ENCODE measurements around the gene PTK6.
"Not testable (repeated sequence)": the region's sequence is repeated elsewhere in the genome, so short reads cannot be mapped to it uniquely, and the experiment has no call there.

The PTK6 gene

DNA sequence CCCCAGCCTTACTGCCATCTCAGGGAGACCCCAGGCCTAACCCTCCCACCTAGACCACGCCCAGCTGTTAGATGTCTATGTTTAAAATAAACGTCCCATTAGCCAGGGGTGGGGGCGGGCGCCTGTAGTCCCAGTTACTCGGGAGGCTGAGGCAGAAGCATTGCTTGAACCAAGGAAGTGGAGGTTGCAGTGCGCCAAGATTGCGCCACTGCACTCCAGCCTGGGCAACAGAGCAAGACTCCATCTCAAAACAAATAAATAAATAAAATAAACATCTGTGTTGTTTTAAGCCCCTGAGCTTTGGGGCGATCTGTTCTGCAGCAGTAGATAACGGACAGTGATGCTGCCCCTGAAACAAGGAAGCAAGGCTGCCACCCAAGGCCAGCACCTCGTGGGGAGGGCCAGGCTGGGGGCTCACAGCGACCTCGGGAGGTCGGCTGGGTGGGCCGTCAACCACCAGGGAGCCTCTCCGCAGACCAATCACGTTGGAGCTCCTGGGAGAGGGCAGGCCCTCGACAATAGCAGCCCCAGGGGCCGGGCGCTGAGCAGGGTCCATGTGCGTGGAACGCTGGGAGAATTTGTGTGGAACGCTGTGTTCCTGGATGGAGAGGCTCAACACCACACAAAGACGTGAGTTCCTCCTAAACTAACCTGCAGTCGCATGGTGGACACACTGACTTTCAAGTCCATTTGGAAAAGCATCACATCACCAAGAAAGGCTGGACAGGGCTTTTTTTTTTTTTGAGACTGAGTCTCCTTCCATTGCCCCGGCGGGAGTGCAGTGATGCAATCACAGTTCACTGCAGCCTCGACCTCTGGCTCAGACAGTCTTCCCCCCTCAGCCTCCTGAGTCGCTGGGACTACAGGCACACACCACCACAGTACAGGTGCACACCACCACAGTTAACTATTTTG is 37.9 kb upstream of the PTK6 start:
- Histone ChIP-seq H3K9me3 (ENCODE audit: control insufficient read depth, insufficient read depth, low read length) (no peaks in the 10 kb centered on the region), H3K27ac (ENCODE audit: low read length) (no peak overlapping the region), H3K4me3 (ENCODE audit: low read length) (no peak overlapping the region), H3K4me1 (ENCODE audit: control insufficient read depth, insufficient read depth, low read length) (peaks cover 2% of the 10 kb centered on the region; the same call in 1 of the 2 replicates), H3K27me3 (ENCODE audit: control insufficient read depth, insufficient read depth, low read length) (no peaks in the 10 kb centered on the region), H3K36me3 (ENCODE audit: control insufficient read depth, insufficient read depth, low read length) (0 out of 2 replicates have a peak, but pooled peaks cover 4% of the 10 kb centered on the region)
- no peak for DNase-seq (ENCODE audit: low read depth, low spot score)
- WGBS (ENCODE audit: insufficient coverage, insufficient read length), result no CpG with 5 or more reads among the region's 28 CpGs

DNA sequence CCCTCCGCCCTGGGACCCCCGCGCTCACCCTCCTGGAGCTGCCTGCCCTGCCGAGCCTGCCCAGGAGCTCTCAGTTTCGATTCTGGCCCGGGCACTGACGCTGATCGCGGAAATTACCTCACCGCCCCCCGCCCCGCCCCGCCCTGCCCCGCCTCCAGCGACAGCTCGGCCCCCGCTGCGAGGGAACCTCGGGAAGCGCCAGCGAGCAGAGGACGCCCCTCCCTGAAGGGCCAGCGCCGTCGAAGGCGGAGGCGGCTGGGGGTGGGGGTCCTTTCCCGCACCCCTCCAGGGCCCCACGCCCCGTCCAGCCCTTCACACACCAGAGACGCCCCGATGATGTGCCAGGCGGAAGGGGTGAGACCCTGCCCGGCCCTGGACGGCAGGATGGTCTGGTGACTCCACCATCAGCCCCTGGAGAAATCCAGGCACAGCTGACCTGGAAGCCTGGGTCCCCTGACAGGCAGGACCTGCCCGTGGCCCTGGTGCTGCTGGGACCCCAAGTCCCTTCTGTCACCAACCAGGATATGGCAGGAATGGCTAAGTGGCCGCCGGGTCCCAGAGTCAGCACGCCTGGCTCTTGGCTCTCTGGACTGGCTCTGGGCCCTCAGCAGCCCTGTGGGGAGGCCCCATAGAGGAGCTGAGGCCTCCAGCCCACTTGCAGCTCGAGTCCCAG is 37.1 kb upstream of the PTK6 start, which contains the start of gene HELZ2:
Gene HELZ2, minus strand, starts transcription at position 84 of the 673 bp plus-strand sequence. CDS start 1,854 bp downstream, outside the sequence.
- Histone ChIP-seq H3K9me3 (ENCODE audit: control insufficient read depth, insufficient read depth, low read length) (no peaks in the 10 kb centered on the region), H3K36me3 (ENCODE audit: control insufficient read depth, insufficient read depth, low read length) (0 out of 2 replicates have a peak, but pooled peaks cover 4% of the 10 kb centered on the region), H3K27ac (ENCODE audit: low read length) (no peak within 1 kb of the TSS), H3K4me3 (ENCODE audit: low read length) (peak within 1 kb of the TSS; percentile 66; the same call in 1 of the 2 replicates), H3K4me1 (ENCODE audit: control insufficient read depth, insufficient read depth, low read length) (peaks cover 2% of the 10 kb centered on the region; the same call in 1 of the 2 replicates), H3K27me3 (ENCODE audit: control insufficient read depth, insufficient read depth, low read length) (no peaks in the 10 kb centered on the region)
- no peak for DNase-seq (ENCODE audit: low read depth, low spot score)
- WGBS (ENCODE audit: insufficient coverage, insufficient read length), result no CpG with 5 or more reads among the region's 40 CpGs

DNA sequence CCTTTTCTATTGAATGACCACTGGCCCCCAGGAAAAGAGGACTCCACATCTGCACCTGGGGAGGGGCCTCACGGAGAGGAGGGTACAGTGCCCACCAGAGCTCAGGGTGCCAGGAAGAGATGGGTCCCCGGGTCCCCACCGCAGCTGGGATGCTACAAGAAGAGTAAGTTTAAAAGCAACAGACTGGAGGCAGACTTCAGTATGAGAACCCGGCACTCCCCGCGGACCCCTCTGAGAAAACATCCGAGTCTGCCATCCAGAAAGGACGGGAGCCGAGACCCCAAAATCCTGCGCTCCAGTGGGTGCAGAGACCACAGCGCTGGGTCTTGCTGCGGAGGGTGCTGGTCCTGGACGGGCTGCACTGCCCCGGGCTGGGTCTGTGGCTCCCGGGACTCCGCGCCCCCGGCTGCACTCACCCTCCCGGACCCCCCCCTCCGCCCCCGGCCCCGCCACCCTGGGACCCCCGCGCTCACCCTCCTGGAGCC is 36.5 kb upstream of the PTK6 start:
- Histone ChIP-seq H3K4me1 (ENCODE audit: control insufficient read depth, insufficient read depth, low read length) (peaks cover 2% of the 10 kb centered on the region; the same call in 1 of the 2 replicates), H3K9me3 (ENCODE audit: control insufficient read depth, insufficient read depth, low read length) (no peaks in the 10 kb centered on the region), H3K36me3 (ENCODE audit: control insufficient read depth, insufficient read depth, low read length) (0 out of 2 replicates have a peak, but pooled peaks cover 4% of the 10 kb centered on the region), H3K27me3 (ENCODE audit: control insufficient read depth, insufficient read depth, low read length) (no peaks in the 10 kb centered on the region), H3K4me3 (ENCODE audit: low read length) (peak overlapping the region; percentile 66; the same call in 1 of the 2 replicates), H3K27ac (ENCODE audit: low read length) (no peak overlapping the region)
- no CpG with 5 or more reads among the region's 24 CpGs for WGBS (ENCODE audit: insufficient coverage, insufficient read length)
- no peak for DNase-seq (ENCODE audit: low read depth, low spot score)

DNA sequence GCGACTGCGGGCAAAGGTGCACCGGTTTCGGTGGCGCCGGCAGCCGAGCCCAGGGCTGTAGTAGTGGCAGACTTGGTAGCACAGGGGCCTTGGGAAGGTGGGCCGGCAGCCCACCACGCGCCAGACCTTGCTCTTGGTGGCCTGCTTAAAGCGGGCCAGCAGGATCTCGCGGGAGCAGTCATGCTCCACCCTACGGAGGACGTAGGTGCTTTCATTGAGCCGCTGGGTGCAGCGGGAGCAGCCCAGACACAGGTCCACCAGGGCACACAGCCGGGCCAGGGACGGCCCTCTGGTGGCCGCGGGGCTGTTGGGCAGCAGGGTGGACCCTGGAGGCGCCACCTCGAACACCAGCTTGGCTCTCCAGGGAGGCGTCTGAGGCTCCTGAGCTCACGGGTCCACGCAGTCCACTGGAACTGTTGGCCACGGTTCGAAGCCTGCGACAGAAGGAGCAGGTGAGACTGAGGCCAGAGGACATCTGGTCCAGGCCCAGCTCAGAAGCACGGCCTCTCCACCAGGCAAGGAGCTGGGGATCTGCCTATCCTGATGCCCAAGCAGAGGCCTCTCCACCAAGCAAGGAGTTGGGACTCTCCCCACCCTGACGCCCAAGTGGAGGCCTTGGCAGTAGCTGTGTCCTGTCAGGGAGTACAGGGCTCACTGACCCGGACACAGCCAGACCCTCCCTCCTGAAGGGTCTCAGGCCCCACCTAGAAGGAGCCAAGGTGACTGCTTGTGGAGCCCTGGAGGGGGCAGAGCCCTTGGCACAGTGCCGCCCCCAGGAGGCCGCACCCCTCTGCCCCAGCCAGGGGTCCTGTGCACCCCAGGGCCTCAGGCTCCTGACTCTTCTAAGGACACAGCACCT is 35.8 kb upstream of the PTK6 start:
- no peak overlapping the region; the same call in 1 of the 2 replicates for H3K4me3 ChIP-seq (ENCODE audit: low read length)
- no peaks in the 10 kb centered on the region for H3K9me3 ChIP-seq (ENCODE audit: control insufficient read depth, insufficient read depth, low read length)
- H3K27ac ChIP-seq (ENCODE audit: low read length), result no peak overlapping the region
- H3K4me1 ChIP-seq (ENCODE audit: control insufficient read depth, insufficient read depth, low read length), result peaks cover 2% of the 10 kb centered on the region; the same call in 1 of the 2 replicates
- DNase-seq (ENCODE audit: low read depth, low spot score), result no peak
- no CpG with 5 or more reads among the region's 34 CpGs for whole genome bisulfite sequencing (ENCODE audit: insufficient coverage, insufficient read length)
- H3K36me3 ChIP-seq (ENCODE audit: control insufficient read depth, insufficient read depth, low read length), result peaks cover 4% of the 10 kb centered on the region; the same call in 1 of the 2 replicates
- no peaks in the 10 kb centered on the region for H3K27me3 ChIP-seq (ENCODE audit: control insufficient read depth, insufficient read depth, low read length)

DNA sequence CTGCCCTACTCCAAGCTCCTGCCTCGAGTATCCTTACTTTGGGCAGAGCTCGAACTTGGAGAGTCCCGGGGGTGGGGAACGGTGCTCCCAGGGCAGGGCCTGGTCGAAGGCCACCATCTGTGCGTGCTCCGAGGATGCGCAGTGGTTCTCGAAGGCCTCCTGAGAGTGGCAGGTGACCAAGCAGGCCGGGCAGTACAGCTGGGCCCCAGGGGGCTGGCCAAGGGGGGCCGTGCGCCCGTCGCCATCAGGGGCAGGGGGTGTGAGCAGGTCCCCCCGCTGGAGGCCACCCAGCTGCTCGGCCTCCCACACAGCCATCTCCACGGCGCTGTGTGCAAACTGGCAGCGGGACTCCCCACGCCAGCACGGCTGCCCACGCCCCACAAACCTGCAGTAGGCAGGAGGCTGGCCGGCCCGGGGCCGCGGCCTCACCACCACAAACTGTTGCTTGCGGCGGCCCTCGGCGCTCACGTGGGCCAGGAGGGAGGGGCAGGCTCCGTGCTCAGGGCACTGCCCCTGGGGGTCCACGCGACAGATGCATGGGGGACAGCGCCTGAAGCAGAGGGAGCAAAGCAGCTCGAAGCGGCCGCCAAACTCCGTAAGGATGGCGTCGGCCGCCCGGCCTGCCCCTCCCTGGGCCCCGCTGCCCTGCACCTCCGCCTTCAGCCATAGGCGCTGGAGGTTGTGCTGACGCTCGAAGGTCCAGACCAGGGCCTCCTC is 35.1 kb upstream of the PTK6 start:
- no peak overlapping the region for H3K27ac ChIP-seq (ENCODE audit: low read length)
- H3K36me3 ChIP-seq (ENCODE audit: control insufficient read depth, insufficient read depth, low read length), result peaks cover 4% of the 10 kb centered on the region; the same call in 1 of the 2 replicates
- H3K27me3 ChIP-seq (ENCODE audit: control insufficient read depth, insufficient read depth, low read length), result no peaks in the 10 kb centered on the region
- H3K4me3 ChIP-seq (ENCODE audit: low read length), result no peak overlapping the region
- no CpG with 5 or more reads among the region's 48 CpGs for WGBS (ENCODE audit: insufficient coverage, insufficient read length)
- H3K4me1 ChIP-seq (ENCODE audit: control insufficient read depth, insufficient read depth, low read length), result peaks cover 2% of the 10 kb centered on the region; the same call in 1 of the 2 replicates
- DNase-seq (ENCODE audit: low read depth, low spot score), result no peak
- no peaks in the 10 kb centered on the region for H3K9me3 ChIP-seq (ENCODE audit: control insufficient read depth, insufficient read depth, low read length)

DNA sequence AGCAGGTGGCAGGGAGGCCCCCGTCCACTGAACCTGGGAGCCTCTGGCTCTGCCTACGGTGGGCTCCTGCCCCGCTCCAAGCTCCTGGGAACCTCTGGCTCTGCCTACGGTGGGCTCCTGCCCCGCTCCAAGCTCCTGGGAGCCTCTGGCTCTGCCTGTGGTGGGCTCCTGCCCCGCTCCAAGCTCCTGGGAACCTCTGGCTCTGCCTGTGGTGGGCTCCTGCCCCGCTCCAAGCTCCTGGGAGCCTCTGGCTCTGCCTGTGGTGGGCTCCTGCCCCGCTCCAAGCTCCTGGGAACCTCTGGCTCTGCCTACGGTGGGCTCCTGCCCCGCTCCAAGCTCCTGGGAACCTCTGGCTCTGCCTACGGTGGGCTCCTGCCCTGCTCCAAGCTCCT is 33.9 kb upstream of the PTK6 start:
- no CpG with 5 or more reads among the region's 11 CpGs for WGBS (ENCODE audit: insufficient coverage, insufficient read length)

DNA sequence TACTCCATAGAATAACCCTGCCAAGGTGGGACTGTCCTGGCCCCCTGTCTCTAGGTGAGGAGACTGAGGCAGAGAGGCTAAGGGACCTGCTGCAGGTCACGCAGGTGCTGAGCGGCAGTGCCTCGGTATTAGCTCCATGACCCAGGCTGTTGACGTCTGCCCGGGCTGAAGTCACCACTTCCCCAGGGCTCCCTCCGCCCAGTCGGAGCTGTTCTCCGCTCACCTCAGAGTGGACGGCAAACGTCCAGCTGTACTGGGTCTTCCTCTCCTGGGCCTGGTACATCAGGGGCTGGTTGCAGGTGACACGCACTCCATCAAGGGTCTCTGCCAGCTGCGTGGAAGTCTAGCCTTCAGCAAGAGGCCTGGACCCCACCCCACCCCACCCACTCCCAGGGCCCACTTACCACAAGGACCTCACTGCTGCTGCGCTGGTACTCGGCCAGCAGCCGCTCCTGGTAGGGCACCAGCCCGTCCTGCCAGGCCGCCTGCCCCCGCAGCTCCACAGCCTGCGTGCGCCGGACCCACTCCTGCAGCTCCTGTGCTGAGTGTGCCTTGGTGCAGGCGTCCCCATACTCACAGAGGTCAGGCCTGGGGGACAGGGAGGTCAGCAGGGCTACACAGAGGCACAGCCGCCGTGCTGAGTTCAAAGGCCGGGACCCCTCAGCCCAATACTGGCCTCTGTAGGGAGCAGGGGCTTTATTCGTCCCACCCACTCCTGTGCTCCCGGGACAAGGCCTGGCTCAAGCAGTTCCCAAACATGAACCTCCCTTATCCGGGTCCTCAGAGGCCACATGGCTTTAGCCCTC is 33.3 kb upstream of the PTK6 start:
- Histone ChIP-seq H3K9me3 (ENCODE audit: control insufficient read depth, insufficient read depth, low read length) (no peaks in the 10 kb centered on the region), H3K27me3 (ENCODE audit: control insufficient read depth, insufficient read depth, low read length) (no peaks in the 10 kb centered on the region), H3K4me3 (ENCODE audit: low read length) (no peak overlapping the region), H3K27ac (ENCODE audit: low read length) (no peak overlapping the region), H3K36me3 (ENCODE audit: control insufficient read depth, insufficient read depth, low read length) (peaks cover 11% of the 10 kb centered on the region; the same call in 1 of the 2 replicates), H3K4me1 (ENCODE audit: control insufficient read depth, insufficient read depth, low read length) (peaks cover 2% of the 10 kb centered on the region; the same call in 1 of the 2 replicates)
- DNase-seq (ENCODE audit: low read depth, low spot score), result no peak
- no CpG with 5 or more reads among the region's 28 CpGs for WGBS (ENCODE audit: insufficient coverage, insufficient read length)

More for the DNA sequence above, 33.9 kb upstream of the PTK6 start:
- not testable (repeated sequence) for H3K27ac ChIP-seq (ENCODE audit: low read length); H3K4me3 ChIP-seq (ENCODE audit: low read length); H3K9me3 ChIP-seq (ENCODE audit: control insufficient read depth, insufficient read depth, low read length); H3K4me1 ChIP-seq (ENCODE audit: control insufficient read depth, insufficient read depth, low read length); DNase-seq (ENCODE audit: low read depth, low spot score); H3K36me3 ChIP-seq (ENCODE audit: control insufficient read depth, insufficient read depth, low read length); H3K27me3 ChIP-seq (ENCODE audit: control insufficient read depth, insufficient read depth, low read length)

DNA sequence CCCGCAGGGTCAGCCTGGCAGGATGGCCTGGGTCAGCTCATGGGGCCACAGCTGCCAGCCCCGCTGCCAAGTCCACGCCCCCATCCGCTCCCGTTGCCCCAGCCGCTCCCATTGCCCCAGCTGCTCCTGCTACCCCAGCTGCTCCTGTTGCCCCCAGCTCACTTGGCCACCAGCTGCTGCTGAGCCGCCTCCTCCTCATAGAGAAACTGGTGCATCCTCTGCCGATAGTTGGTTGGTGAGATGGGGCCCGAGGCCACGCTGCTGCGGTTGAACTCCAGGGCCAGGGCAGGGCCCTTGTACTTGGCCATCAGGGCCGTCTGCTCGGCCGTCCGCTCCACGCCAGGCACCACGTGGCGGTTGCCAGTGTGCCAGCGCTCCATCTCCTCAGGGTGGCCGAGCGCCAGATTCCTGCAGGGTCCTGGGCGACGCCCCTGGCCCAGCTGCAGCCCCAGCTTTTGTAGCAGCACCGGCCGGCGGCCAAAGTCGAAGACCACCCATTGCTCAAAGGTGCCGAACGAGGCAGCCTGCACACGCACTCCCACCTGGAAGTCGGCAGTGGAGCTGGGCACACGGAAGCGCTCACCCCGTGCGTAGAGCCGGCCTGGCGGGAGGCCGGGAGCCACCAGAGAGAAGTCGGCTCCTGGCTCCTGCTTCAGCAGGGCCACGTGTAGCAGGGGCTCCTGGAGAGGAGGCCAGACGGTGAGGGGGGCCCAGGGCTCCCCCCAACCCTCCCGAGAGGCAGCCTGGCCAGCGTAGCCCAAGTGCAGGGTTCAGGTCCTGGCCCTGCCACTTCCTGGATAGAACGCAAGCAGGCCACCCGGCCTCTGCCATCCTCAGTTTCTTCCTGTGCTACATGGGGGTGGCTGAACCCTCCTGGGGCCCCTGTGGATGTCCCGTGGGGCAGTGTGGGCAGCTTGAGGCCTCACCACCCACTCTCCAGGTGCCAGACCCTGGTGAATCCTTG is 32.1 kb upstream of the PTK6 start:
- Histone ChIP-seq H3K27me3 (ENCODE audit: control insufficient read depth, insufficient read depth, low read length) (no peaks in the 10 kb centered on the region), H3K9me3 (ENCODE audit: control insufficient read depth, insufficient read depth, low read length) (no peaks in the 10 kb centered on the region), H3K4me3 (ENCODE audit: low read length) (no peak overlapping the region), H3K36me3 (ENCODE audit: control insufficient read depth, insufficient read depth, low read length) (peaks cover 14% of the 10 kb centered on the region; the same call in 1 of the 2 replicates), H3K27ac (ENCODE audit: low read length) (no peak overlapping the region), H3K4me1 (ENCODE audit: control insufficient read depth, insufficient read depth, low read length) (no peaks in the 10 kb centered on the region)
- no CpG with 5 or more reads among the region's 46 CpGs for WGBS (ENCODE audit: insufficient coverage, insufficient read length)
- DNase-seq (ENCODE audit: low read depth, low spot score), result no peak

Data from iPS DF 6.9 (cell line).